SK-N-SH (cell line): Measurements from ENCODE around the gene USP14.
"Not testable (repeated sequence)": the region's sequence is repeated elsewhere in the genome, so short reads cannot be mapped to it uniquely, and the experiment has no call there.

ENCODE experiments used
- CTCF ChIP-seq: fragments of 200-600 bp; sonication (generic); IDR thresholded peaks from 2 replicates; pipeline ENCODE4 v1.6.1; 2017; ENCODE audit warnings: antibody characterized with exemption, mild to moderate bottlenecking, moderate library complexity
- ELF1 ChIP-seq: IDR thresholded peaks from 2 replicates; pipeline ENCODE4 v1.4.0; 2012
- EP300 ChIP-seq, 2 experiments: IDR thresholded peaks; 2 replicates each; pipeline versions ENCODE4 v1.4.0 to v1.6.1; 2012; ENCODE audit warnings: borderline replicate concordance in 1 of 2, low read depth in 1 of 2, low read length in 1 of 2
- EZH2phosphoT487 ChIP-seq: fragments of 200-600 bp; sonication (generic); IDR thresholded peaks from 2 replicates; pipeline ENCODE4 v1.6.1; 2017; ENCODE audit warnings: low read depth, mixed run types, mild to moderate bottlenecking, antibody characterized with exemption, moderate library complexity, borderline replicate concordance
- GABPA ChIP-seq: IDR thresholded peaks from 2 replicates; pipeline ENCODE4 v1.4.0; 2012; ENCODE audit warnings: low read depth, mild to moderate bottlenecking
- JUND ChIP-seq: IDR thresholded peaks from 2 replicates; pipeline ENCODE4 v1.4.0; 2012
- MAX ChIP-seq: IDR thresholded peaks from 2 replicates; pipeline ENCODE4 v1.4.0; 2012; ENCODE audit warnings: low read depth
- POLR2AphosphoS5 ChIP-seq: IDR thresholded peaks from 2 replicates; pipeline ENCODE4 v1.6.1; 2012; ENCODE audit warnings: low read depth, low read length
- REST ChIP-seq: IDR thresholded peaks from 2 replicates; pipeline ENCODE4 v1.6.1; 2012; ENCODE audit warnings: mild to moderate bottlenecking, low read depth, low read length, moderate library complexity
- SIN3A ChIP-seq: IDR thresholded peaks from 2 replicates; pipeline ENCODE4 v1.6.1; 2012; ENCODE audit warnings: low read depth, mild to moderate bottlenecking, low read length, moderate library complexity, borderline replicate concordance
- USF1 ChIP-seq: IDR thresholded peaks from 2 replicates; pipeline ENCODE4 v1.4.0; 2012; ENCODE audit warnings: low read depth, borderline replicate concordance
- USF2 ChIP-seq: fragments of 150-350 bp; IDR thresholded peaks from 2 replicates; pipeline ENCODE4 v1.6.1; 2017; ENCODE audit warnings: antibody characterized with exemption, low read length, low read depth, borderline replicate concordance
- YY1 ChIP-seq: IDR thresholded peaks from 2 replicates; pipeline ENCODE4 v1.4.0; 2012; ENCODE audit warnings: low read depth, mild to moderate bottlenecking
- ZBTB33 ChIP-seq: IDR thresholded peaks from 2 replicates; pipeline ENCODE4 v1.4.0; 2012; ENCODE audit warnings: low read depth, borderline replicate concordance

- not testable (repeated sequence) for TF ChIP-seq ELF1; JUND; USF1; EP300 (IDR thresholded peaks at IDR 0.05; ENCODE audit: borderline replicate concordance in 1 of 2, low read depth in 1 of 2, low read length in 1 of 2); SIN3A; EZH2phosphoT487; YY1; MAX; POLR2AphosphoS5; ZBTB33; USF2; GABPA; REST
- peak; percentile 35 for TF ChIP-seq CTCF
These were observed 49.0 kb upstream of the USP14 start for GRCh38 chr18:109130-109921.
